ENCODE data around the gene AUTS2.

- TF ChIP-seq GATA3 (IDR thresholded peaks at IDR 0.05; ENCODE audit: low read depth, low read length) (no peak), GATA2 (IDR thresholded peaks at IDR 0.05; ENCODE audit: low read depth, low read length) (no peak)
Observed at GRCh38 chr7:69782917-69783684, 184.8 kb downstream of the AUTS2 start.
